GF-D8 (cell line): ENCODE measurements around the gene DIP2B.

ENCODE experiments used
- DNase-seq: peaks from one replicate; lab custom pipeline; 2025; lab: John Stamatoyannopoulos, UW

Gene DIP2B

DNA sequence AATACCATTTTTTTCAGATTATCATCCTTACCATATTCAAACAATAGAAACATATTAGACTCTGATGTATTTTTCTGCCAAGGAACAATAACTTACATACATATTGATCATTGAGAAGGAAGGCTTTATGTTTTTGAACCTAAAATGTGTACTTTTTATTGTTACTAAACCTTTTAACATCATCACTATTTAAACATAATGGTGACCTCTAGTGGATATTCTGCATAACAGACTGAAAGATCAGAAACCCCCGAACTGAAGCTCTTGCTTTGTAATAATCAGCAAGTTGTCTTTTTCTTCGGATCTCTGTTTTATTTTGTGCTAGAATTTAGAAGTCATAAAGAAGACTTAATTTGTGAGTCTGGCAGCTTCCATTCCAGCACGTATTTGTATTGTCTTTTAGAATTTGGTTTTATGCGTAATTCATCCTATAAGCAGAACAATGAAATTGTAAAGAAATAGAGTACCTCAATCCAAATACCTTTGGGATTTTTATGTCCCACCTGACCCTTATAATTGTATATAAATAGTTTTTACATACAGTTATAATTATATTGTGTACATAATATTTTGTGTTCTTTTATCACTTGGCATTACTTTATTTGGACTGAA lies 133.2 kb downstream of the DIP2B start:
- DNase-seq: peak; percentile 11

DNA sequence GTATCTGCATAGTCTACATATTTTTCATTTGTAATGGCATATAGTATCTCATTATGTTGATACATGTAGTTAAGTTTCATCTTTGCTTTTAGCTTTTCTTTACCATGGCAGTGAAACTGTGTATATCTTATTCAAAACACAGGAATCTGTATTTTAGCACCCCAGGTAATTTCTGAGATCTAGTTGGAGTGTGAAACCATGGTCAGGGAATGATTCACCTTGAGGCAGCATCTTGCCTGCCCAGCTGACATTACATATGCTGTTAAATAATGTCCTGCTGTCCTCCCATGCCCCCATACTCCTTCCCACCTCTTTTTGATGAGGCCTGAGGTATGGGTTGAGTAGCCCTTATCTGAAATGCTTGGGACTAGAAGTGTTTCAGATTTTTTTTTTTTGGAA lies 133.7 kb downstream of the DIP2B start:
- no peak for DNase-seq

DNA sequence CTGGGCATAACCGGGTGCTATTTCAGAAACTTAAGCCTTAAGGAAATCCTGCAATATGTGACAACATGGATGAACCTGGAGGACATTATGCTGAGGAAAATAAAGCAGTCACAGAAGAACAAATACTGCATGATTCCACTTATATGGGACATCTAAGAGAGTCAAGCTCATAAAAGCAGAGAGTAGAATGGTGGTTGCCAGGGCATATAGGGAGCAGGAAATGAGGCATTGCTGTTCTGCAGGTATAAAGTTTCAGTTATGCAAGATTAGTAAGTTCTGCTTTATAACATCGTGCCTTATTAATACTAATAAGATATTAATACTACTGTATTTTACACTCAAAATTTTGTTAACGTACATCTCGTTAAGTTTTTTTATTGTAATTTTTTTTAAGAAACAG lies 134.9 kb downstream of the DIP2B start:
- no peak for DNase-seq

DNA sequence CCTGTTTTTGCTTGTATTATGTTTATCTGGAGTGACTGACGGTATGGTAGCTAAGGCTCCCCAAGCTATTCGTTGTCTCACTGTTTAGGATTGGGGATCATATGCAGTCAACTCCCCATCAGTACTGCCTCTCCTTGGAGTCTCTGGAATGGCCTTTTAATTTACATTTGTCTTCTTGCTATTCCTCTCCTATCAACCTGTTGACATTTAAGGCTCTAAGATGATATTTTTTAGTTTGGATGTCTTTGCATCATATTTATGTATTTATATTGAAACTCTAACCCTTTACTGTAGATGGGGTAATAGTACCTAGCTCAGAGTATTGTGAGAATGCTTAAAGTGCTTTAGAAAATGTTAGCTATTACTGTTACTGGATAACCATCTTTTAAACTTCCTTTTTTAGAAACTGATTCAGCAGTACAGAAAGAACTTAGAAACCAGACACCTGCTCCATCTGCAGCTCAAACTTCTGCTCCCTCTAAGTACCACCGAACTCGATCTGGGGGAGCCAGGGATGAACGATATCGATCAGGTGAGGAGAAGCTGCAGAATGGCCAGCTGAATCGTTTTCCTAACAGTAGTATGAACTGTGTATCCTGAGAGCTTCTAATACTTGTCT lies 135.6 kb downstream of the DIP2B start:
- DNase-seq: no peak

DNA sequence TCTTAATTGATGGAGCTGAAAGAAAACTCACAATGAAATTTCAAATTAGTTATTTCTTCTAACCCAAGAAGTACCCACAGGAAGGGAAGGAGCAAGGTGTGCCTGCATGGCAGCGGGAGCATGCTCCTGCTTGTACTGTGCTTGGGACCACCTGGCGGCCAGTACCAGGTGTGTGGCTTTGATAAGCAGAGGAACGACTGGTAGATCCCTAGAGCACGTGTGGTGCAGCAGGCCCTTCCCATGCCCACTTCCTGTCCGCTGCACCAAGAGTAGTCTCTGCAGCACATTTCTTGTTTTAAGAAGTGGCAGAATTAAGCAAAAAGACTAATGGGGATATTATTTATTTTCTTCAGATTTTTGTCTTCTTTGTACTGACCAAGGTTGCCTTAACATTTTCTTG lies 136.8 kb downstream of the DIP2B start:
- no peak for DNase-seq

DNA sequence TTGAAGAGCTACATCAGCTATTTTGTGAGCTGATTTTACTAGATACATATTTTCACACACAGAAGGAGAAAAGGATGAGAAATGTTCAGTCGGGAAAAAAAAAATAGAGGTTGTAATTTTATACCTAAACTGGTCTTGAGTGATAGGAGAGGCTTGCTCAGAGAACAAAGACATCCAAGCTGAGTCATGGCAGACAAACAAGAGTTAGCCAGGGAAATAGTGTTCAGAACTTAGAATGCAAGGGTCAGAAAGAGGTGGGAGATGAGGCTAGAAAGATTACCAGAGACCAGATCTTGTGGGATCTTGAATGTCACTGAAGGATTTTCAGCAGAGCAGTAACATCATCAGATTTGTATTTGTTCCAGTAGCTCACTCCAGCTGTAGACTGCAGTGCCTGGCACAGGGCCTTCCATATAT lies 137.3 kb downstream of the DIP2B start:
- no peak for DNase-seq

DNA sequence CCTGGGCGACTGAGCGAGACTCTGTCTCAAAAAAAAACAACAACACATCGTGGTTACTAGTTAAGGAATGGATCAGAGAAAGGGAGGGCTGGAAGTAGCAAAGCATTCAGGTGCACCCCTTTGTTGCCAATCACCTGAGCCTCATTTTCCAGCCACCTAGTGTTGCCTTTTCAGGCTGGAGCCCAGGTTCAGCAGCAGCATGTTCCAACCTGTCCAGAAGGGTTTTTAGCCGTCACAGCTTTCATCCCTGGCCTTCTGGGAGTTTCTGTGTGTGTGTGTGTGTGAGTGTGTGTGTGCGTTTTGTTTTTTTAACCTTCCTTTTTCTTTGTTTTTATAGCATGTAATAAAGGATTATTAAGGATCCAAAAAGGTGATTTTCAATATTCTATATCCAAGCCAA lies 138.0 kb downstream of the DIP2B start:
- no peak for DNase-seq

DNA sequence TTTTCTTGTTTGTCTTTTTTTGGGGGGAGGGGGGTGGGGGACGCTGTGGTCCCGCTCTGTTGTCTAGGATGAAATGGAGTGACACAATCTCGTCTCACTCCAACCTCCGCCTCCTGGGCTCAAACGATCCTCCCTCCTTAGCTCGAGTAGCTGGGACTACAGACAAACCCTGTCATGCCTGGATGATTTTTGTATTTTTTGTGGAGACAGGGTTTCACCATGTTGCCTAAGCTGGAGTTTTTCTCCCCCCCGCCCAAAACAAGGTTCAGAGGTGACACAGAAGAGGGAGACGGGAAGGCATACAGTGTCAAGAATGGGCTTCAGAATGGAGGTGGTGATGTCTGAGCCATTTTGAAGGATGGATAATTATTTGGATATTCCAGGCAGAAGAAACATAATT lies 142.2 kb downstream of the DIP2B start:
- no peak for DNase-seq

DNA sequence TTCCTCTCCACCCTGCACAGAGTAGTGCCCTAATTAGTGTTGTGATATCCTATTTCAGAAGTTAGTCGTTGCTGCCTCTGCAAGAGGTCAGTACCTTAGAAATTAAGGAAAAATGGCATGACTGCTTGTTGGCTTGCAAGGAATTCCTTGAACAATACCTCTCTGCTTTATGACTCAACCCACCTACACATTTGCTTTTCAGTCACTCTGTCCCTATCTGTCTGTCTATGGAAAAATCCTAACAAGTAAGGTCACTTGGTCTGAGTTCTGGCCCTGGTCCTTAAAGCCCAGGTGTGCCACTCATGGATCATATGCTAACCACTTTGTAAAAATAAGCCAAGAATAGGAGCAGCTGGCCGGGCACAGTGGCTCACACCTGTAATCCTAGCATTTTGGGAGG lies 142.7 kb downstream of the DIP2B start:
- DNase-seq: no peak

DNA sequence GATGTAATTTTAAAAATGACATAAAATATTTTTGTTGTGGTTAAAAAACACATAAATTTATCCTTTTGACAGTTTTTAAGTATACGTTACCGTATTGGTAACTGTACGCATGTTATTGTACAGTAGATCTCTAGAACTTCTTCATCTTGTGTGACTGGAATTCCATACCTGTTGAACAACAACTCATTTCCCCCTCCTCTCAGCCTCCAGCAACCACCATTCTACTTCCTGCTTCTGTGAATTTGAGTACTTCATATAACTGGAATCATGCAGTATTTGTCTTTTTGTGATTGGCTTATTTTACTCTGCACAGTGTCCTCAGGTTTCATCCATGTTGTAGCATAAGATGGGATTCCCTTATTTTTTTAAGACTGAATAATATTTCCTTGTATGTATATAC lies 145.5 kb downstream of the DIP2B start:
- DNase-seq: no peak

DNA sequence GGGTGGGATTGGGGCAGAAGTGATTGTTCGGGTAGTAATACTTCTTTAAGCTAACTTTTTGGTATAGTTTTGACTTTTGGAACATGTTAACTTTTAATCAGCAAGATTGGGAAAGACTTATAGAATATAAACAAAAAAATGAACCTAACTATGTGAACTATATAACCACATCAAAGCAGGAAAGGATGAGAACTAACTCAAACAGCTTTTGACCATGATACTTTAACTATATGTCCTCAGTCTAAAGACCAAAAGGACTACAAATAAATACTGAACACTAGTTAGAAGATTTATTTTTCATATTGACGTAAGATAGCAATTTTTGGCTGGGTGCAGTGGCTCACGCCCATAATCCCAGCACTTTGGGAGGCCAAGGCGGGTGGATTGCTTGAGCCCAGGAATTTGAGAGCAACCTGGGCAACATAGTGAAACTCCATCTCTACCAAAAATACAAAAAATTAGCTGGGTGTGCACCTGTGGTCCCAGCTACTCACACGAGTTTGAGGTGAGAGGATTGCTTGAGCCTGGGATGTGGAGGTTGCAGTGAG lies 150.7 kb downstream of the DIP2B start:
- no peak for DNase-seq

DNA sequence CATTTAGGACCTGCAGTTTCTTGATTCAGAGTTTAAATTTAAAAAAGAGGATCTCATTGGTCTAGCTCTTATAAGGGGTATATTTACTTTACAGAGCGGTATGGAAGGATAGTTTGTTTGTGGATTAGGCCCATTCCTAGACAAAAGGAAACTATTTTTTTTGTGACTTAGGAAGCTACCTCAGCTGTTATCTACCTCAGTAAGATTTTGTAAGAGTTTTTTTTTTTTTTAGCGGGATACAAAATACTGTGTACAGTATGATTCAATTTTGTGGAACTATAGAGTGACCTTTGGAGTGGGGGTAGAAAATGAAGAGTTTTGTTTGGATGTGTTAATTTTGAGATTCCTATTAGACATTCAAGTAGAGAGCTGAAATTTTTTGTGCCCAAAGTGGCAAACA lies 154.5 kb downstream of the DIP2B start:
- no peak for DNase-seq

DNA sequence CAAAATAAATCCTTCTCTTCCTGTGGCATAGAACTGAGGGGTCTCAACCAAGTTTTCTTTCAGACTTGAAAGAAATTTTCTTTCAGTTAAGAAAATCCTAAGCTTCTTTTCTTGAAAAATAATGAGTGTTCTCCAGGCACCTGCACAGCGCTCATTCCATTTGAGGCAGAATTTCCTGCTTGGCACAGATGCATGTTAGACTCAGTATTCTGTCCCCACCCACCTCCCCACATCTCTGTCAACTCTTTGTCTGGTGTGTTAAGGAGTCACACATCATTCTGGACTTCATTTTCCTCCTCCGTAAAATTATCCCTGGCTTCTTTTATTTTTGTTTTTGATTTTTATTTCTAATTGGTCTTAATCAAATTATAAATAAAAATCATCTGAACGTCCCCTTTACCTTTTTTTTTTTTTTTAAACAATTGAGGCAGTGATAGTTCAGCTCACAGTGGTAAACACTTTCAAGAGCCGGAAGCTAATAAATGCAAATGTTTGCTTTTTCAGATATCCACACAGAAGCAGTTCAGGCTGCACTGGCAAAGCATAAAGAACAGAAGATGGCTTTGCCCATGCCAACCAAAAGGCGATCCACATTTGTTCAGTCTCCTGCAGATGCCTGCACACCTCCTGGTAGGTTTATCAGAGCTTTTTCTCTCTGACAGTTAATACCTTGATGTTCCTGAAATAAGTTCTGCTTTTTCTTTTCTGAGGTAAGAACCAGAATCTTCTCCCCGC lies 155.1 kb downstream of the DIP2B start:
- DNase-seq: no peak

DNA sequence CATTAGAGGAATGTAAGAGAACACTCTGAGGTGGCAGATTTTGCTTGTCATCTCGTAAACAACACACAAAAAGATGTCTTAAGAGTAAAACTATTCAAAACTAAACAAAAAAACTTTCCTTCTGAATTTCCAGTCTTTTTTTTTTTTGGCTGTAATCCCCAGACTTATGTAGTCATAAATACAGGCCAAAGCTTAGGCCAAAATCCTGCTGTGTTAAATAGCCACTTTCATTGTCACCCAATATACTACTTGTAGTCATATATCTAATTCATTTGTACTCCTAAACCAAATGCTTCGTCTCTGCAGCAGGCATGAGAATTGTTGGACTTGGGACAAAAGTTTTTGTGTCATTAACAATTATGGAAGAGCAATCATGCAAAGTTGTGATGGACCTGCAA lies 155.6 kb downstream of the DIP2B start:
- no peak for DNase-seq

DNA sequence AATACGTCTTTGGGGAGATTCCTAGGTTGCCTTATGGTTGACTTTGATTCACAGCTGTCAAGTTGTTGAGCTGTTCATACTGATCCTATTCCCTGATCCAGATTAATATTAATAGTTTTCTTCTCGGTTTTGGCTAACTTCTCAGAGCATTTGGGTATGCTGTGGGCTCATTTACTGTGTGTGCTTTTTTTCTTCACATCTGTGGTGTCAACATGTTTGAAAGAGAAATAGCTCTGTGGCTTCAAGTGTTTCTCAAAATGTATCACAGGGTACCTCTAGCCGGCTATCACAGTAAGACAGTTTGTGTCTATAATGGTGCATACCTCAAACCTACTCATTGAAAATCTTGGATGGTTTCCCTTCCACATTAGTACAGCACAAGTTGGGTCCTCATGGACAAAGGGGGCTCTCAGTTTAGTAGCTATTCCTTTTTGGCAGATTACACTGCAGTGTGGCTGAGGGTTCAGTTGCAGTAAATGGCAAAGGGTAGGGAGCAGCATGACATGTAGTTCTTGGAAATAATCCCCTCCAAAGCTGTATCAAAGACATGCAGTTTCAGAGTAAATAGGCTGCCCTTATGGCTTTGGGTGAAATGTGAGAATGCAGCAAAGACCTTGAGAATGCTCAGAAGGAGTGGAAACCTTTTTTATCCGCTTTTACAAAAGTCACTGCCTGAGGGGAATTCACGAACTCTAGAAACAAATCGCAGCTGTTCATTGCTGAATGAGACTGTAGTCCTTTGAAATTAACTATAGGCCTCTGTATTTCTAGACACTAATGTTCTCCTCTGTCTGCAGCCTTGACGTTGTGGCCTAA lies 156.7 kb downstream of the DIP2B start:
- no peak for DNase-seq

DNA sequence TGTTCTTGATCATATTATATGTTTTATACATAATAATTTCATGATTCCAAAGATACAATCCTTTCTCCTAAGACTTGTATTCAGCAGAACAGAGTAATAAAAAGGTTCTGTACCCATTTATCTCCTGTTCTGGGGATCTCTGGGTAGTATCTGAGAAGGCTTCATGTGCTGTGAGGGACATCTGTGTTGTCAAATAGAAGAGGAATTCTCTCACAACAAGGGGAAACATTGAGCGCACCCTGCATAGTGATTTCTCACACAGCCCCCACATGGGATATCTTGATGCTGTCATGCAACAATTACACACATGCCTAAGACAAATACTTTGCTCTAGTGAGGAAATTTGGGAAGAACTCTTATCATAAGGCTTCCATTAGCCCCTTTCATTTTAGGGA lies 157.3 kb downstream of the DIP2B start:
- no peak for DNase-seq

DNA sequence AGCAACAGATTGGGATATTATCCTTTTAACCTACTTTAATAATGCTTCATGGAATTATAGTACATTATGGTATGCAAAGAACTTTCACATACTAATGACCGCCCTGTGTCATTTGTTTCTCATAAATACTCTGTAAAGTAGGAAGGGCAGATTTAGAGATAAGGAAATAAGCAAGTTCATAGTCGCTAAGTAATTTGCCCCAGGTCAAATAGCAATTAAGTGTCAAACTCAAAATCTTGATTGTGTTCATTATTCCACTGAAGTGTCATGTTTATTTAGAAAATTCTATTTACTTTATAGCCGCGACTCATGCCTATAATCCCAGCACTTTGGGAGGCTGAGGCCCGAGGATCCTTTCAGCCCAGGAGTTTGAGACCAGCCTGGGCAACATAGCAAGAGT lies 160.4 kb downstream of the DIP2B start:
- DNase-seq: no peak

DNA sequence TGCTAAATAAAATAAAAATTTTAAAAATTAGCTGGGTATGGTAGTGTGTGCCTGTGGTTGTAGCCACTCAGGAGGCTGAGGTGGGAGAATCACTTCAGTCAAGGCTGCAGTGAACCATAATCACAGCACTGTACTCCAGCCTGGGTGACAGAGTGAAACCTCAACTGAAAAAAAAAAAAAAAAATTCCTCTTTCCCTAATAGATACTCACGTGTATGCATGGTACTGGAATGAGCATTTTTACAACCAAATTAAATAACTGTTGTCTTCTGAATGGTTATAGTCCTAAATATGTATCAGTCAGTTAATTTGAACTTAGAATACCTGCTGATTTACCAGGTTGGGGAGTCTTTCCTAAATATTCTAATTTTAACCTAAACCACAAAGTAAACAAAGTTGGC lies 160.8 kb downstream of the DIP2B start:
- no peak for DNase-seq

DNA sequence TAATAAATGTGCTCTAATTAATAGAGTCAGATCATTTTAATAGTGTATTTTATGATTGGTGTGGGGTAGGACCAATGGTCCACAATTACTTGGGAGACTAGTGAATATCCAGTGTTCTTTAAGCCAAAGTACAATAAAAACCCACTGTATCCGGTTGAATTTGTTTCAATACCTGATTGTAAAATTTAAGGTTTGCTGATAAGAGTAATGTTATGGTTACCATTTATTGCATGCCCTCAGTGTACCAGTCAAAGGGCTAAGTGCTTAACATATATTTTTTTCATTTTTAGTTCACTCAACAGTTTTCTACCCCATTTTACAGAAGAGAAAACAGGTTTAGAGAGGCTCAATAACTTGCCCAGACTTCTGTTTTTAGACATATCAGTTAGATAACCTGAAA lies 161.2 kb downstream of the DIP2B start:
- no peak for DNase-seq

DNA sequence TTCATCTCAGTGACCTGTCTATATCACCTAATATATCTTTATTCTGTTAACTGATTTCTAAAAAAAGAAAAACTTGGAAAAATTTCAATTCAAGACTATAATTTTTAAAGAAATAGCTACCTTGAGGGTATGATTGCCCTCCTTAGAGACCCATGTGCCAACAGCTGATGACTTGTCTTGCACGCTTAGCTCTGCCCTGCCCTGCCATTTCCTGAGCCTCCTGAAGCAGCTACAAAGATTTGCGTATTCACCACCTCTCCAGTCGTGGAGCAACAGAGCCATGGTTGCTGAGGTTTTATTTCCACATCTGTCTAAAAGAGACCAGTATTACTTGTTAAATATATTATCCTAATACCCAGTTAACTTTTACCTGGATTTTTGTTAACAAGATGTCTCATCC lies 167.4 kb downstream of the DIP2B start:
- no peak for DNase-seq

DNA sequence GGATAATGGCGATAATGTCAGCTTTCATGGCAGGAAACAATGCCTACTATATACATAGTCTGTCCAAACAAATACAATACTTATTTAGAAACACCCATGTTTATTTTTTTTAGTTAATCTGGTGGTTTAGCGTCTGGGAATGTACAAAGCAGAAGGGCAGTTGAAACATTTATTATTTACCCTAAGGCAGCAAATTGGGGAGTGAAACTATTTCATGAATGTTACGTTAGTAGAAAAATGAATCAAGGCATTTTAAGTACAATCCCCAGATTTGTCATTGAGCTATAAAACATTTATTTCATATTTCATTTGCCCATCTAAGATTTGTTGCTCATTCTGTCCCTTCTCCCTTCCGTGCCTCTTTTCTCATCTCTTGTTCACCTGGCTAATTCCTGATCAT lies 172.0 kb downstream of the DIP2B start:
- DNase-seq: no peak

DNA sequence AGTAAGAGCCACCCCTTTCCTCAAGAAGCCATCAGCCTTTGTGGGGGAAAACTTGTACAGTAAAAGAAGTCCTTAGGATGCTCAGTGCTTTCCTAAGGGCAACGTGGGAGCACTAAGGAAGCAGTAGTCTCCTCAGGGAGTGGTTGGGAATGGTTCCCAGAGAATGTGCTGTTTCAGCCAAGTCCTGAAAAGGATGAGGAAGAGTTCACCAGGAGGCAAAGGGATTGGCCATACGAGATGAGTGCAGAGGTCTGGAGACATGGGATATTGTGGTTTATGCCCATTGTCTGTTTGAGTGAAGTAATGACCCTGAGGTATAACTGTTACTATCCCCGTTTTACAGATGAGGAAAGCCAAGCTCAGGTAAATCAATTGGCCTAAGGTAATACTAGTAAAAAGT lies 173.1 kb downstream of the DIP2B start:
- no peak for DNase-seq
